Activated gamma-delta T cell treated with Interleukin-2 at 50 U/mL for 16 hours (primary cell): Measurements from ENCODE around the gene MX2.

Experiments used
- DNase-seq: peaks from one replicate; pipeline ENCODE4 v3.0.0-alpha.2; 2020

Gene MX2

GRCh38 chr21:41442481-41443186 lies 80.8 kb downstream of the MX2 start:
- DNase-seq = no peak

- no peak for DNase-seq
Observed at GRCh38 chr21:41443562-41443961, 81.7 kb downstream of the MX2 start.

GRCh38 chr21:41444703-41445464 lies 83.1 kb downstream of the MX2 start:
- DNase-seq = no peak

- no peak for DNase-seq
Observed at GRCh38 chr21:41445465-41445862, 83.6 kb downstream of the MX2 start.

GRCh38 chr21:41446586-41446985 lies 84.8 kb downstream of the MX2 start:
- DNase-seq = no peak

GRCh38 chr21:41447356-41447755 lies 85.5 kb downstream of the MX2 start:
- DNase-seq = no peak

GRCh38 chr21:41449613-41450012 lies 87.8 kb downstream of the MX2 start:
- no peak for DNase-seq

GRCh38 chr21:41451753-41452676 lies 90.2 kb downstream of the MX2 start:
- no peak for DNase-seq

GRCh38 chr21:41453198-41453597 lies 91.4 kb downstream of the MX2 start:
- DNase-seq = no peak

GRCh38 chr21:41453761-41454160 lies 91.9 kb downstream of the MX2 start:
- no peak for DNase-seq

- DNase-seq = no peak
Observed at GRCh38 chr21:41458121-41458520, 96.3 kb downstream of the MX2 start.

GRCh38 chr21:41458559-41458958 lies 96.7 kb downstream of the MX2 start:
- DNase-seq = no peak
